T-helper 1 cell treated with Interleukin-12 subunit alpha and Interleukin-12 subunit beta and Interleukin-4 antibody, amounts not matched to agents 30 ng/mL and 1 ng/mL, for 36 hours (primary cell): Measurements from ENCODE around the gene PRPF40B. TPM values are rescaled to one million over a fixed set of nuclear protein-coding genes. Genes with fewer than 3 reads are reported as not detected.

Experiments
- intact Hi-C: fragments of 100-400 bp; cut with micrococcal nuclease; formaldehyde crosslinking; loops from one replicate; pipeline ENCODE4 v1.15.1; 2024
- total RNA-seq: library from RNA; stranded (reverse); gene quantifications from 2 replicates; pipeline ENCODE4 v1.2.3, GENCODE V29; 2022

Gene PRPF40B
- total RNA-seq, 1 donor from 2014 or later, result 12.2 TPM

GRCh38 chr12:49680075-49680474, 56.7 kb downstream of the PRPF40B start:
- intact Hi-C loops, result no loop called here

GRCh38 chr12:49683599-49684309, 60.4 kb downstream of the PRPF40B start:
- intact Hi-C loops, result no loop called here

- intact Hi-C loops, result no loop called here
These were observed 61.0 kb downstream of the PRPF40B start for GRCh38 chr12:49684310-49684854.

- intact Hi-C loops, result no loop called here
These were observed 64.6 kb downstream of the PRPF40B start for GRCh38 chr12:49687941-49688340.

GRCh38 chr12:49689237-49689636, 65.9 kb downstream of the PRPF40B start:
- intact Hi-C loops, result no loop called here

- intact Hi-C loops, result no loop called here
These were observed 66.4 kb downstream of the PRPF40B start for GRCh38 chr12:49689785-49690184.

- intact Hi-C loops, result no loop called here
These were observed 69.5 kb downstream of the PRPF40B start for GRCh38 chr12:49692851-49693250.

- intact Hi-C loops, result no loop called here
These were observed 70.6 kb downstream of the PRPF40B start for GRCh38 chr12:49693931-49694444.

Other genes starting within 250 kb of the PRPF40B start
- 0.71 and 0.83 TPM in 2 replicates for gene KCNH3, start 84.5 kb upstream of the PRPF40B start, total RNA-seq
- gene MCRS1, start 55.4 kb upstream of the PRPF40B start, total RNA-seq, result 72.2 and 72.4 TPM in 2 replicates
- gene FAM186B, start 17.9 kb upstream of the PRPF40B start, total RNA-seq, result 0.29 and 0.54 TPM in 2 replicates
- 49.0 and 50.2 TPM in 2 replicates for gene FMNL3, start 83.8 kb downstream of the PRPF40B start, total RNA-seq
- 469 and 485 TPM in 2 replicates for gene TMBIM6, start 118.0 kb downstream of the PRPF40B start, total RNA-seq
- gene NCKAP5L, start 204.9 kb downstream of the PRPF40B start, total RNA-seq, result 2.8 TPM in 2 replicates
- 5.8 and 6.0 TPM in 2 replicates for gene BCDIN3D, start 219.5 kb downstream of the PRPF40B start, total RNA-seq